Measurements from ENCODE around the gene ABCG2.

ABCG2 gene

DNA sequence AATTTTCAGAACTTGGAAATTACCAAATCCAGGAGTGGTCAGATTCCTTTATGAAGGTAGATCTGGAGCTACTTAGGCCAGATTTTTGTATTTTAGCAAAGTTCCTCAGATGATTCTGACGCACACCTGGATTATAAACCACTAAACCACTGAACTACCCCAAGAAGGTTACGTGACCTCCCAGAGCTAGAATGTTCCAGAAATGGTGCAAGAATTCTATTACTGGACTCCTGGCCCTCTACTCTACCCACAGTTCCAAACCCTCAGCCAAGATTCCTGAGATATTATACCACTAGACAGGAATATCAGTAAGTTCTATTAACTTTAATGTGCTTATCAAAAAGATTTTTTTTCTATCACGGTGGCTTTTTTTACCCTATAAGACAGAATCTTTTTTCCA, 67.1 kb downstream of the ABCG2 start:
- Mint-ChIP-seq H3K27ac (no peak overlapping the region), H3K4me1 (no peaks in the 10 kb centered on the region), H3K4me3 (no peak overlapping the region), H3K36me3 (ENCODE audit: low read depth) (no peaks in the 10 kb centered on the region), H3K9me3 (no peaks in the 10 kb centered on the region), H3K27me3 (no peaks in the 10 kb centered on the region)
- DNase-seq (no peak), ATAC-seq (no peak)

GRCh38 chr4:88090898-88091297, 67.5 kb downstream of the ABCG2 start:
- DNase-seq: no peak
- no peak for ATAC-seq
- Mint-ChIP-seq H3K27me3 (no peaks in the 10 kb centered on the region), H3K9me3 (no peaks in the 10 kb centered on the region), H3K36me3 (ENCODE audit: low read depth) (no peaks in the 10 kb centered on the region), H3K27ac (no peak overlapping the region), H3K4me3 (no peak overlapping the region), H3K4me1 (no peaks in the 10 kb centered on the region)

DNA sequence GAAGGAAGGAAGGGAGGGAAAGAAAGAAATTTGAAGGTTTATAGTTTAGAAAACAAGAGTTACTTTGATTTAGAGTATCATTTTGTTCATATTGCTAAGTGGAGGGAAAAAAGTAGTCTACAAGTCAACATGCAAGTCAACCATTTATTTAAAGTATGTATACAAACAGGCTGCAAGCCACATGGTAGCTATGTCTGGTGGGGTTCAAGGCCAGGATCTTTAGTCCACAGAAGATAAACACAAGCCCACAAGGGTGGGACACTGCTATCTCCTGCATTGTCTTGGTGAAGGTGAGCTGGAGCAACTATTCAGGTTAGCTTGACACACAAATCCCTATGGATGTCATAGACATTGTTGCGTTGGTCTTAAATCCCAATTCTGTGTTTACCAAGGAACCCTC, 71.4 kb downstream of the ABCG2 start:
- Mint-ChIP-seq H3K9me3 (no peaks in the 10 kb centered on the region), H3K27me3 (no peaks in the 10 kb centered on the region), H3K4me1 (no peaks in the 10 kb centered on the region), H3K4me3 (no peak overlapping the region), H3K36me3 (ENCODE audit: low read depth) (no peaks in the 10 kb centered on the region), H3K27ac (no peak overlapping the region)
- no peak for ATAC-seq
- no peak for DNase-seq

- H3K9me3 Mint-ChIP-seq: no peaks in the 10 kb centered on the region
- ATAC-seq (no peak), DNase-seq (no peak)
- no peaks in the 10 kb centered on the region for H3K4me1 Mint-ChIP-seq
- no peak overlapping the region for H3K4me3 Mint-ChIP-seq
- peaks cover 5% of the 10 kb centered on the region for H3K36me3 Mint-ChIP-seq (ENCODE audit: low read depth)
- no peak overlapping the region for H3K27ac Mint-ChIP-seq
- H3K27me3 Mint-ChIP-seq: no peaks in the 10 kb centered on the region
These were observed 77.8 kb downstream of the ABCG2 start for GRCh38 chr4:88080626-88081025.

DNA sequence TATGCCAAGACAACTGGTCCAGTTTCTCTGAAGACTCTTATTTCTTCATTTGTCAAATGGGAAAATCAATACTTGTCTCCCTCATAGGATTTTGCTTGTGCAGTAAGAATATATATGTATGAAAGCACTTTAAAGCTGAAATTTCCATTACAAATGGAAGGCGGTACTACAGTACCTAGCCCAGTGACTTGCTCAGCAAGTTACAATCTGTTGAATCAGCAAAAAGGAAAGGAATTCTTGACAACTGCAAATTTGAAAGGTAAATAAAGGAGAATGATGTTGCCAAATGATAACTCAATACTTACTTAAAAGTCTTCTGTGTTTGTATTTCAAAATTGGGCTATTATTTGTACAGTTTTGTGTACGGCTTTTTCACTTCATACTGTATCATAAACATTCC, 79.9 kb downstream of the ABCG2 start:
- Mint-ChIP-seq H3K27ac (no peak overlapping the region), H3K4me3 (no peak overlapping the region), H3K36me3 (ENCODE audit: low read depth) (peaks cover 12% of the 10 kb centered on the region), H3K27me3 (no peaks in the 10 kb centered on the region), H3K4me1 (no peaks in the 10 kb centered on the region), H3K9me3 (no peaks in the 10 kb centered on the region)
- ATAC-seq (no peak), DNase-seq (no peak)

DNA sequence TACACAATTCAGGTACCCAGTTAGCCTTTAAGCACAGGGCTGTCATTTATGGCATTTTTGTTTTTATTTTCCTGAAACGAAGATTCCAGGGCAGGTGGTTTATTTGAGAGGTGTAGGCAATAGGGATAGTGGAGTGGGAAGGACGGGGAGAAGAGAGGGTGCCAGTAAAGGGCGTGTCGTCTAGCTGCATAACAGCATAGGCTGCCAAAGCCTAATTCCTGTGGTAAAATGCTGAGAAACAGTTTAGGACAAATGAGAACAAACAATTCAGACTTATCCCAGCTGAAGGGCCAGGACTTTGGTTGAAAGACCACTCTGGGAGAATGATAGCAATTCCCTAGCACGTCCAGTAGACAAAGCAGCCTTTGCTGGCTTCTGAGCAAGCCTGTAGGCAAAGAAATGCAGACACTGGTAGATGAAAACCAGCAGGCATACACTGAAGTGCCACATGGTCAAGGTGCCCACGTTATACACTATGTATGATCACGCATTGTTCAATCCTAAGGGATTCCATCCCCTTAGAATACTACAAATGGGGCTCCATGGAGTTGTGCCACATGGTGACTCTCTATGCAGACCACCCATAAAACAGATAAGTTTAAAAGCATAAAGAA, 80.4 kb downstream of the ABCG2 start:
- no peak overlapping the region for H3K27ac Mint-ChIP-seq
- DNase-seq (no peak), ATAC-seq (no peak)
- peaks cover 12% of the 10 kb centered on the region for H3K36me3 Mint-ChIP-seq (ENCODE audit: low read depth)
- no peaks in the 10 kb centered on the region for H3K4me1 Mint-ChIP-seq
- no peaks in the 10 kb centered on the region for H3K9me3 Mint-ChIP-seq
- no peaks in the 10 kb centered on the region for H3K27me3 Mint-ChIP-seq
- no peak overlapping the region for H3K4me3 Mint-ChIP-seq

DNA sequence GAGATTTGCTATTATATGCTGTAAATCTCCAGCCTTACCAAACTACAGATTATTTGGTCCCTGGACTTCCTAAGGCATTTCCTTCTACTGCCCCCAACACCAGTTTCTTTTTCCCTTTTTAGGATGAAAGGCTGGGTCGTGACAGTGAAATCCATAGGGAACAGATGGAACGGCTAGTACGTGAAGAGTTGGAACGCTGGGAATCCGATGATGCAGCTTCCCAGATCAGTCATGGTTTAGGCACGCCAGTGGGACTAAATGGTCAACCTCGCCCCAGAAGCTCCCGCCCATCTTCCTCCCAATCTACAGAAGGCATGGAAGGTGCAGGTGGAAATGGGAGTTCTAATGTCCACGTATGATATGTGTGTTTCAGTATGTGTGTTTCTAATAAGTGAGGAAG, 83.1 kb downstream of the ABCG2 start:
- H3K4me1 Mint-ChIP-seq: no peaks in the 10 kb centered on the region
- no peak overlapping the region for H3K27ac Mint-ChIP-seq
- peaks cover 11% of the 10 kb centered on the region for H3K9me3 Mint-ChIP-seq
- H3K4me3 Mint-ChIP-seq: no peak overlapping the region
- H3K27me3 Mint-ChIP-seq: no peaks in the 10 kb centered on the region
- peaks cover 33% of the 10 kb centered on the region for H3K36me3 Mint-ChIP-seq (ENCODE audit: low read depth)
- ATAC-seq: no peak
- DNase-seq: no peak

DNA sequence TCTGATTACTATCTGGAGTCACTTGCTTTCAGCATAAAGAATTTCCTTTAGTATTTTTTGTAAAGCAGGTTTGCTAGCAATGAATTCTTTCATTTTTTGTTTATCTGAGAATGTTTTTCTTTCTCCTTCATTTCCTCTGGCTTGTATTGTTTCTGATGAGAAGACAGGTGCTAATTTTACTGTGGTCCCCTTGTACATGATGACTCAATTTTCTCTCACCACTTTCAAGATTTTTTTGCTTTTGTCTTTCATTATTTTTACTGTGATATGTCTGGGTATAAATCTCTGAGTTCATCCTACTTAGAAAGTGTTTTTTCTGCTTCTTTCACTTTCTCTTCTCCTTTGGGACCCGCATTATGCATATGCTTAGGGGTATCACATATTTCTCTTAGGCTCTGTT, 88.4 kb downstream of the ABCG2 start:
- Mint-ChIP-seq H3K4me1 (no peaks in the 10 kb centered on the region), H3K36me3 (ENCODE audit: low read depth) (peaks cover 62% of the 10 kb centered on the region), H3K9me3 (peaks cover 15% of the 10 kb centered on the region), H3K27ac (no peak overlapping the region), H3K27me3 (no peaks in the 10 kb centered on the region), H3K4me3 (no peak overlapping the region)
- DNase-seq: no peak
- no peak for ATAC-seq

DNA sequence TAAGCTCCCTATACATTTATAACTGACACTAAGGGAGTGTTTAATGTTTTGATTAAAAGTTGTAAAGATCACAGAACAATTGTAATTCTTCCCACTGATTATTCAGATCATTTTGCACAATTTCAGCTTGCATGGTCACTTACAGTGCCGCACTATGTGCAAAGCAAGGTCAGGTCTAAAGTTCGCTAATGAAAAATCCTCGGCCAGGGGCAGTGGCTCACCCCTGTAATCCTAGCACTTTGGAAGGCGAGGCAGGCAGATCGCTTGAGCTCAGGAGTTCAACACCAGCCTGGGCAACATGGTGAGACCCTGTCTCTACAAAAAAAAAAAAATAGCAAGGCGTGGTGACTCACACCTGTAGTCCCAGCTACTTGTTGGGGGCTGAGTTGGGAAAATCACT, 94.0 kb downstream of the ABCG2 start:
- no peaks in the 10 kb centered on the region for H3K27me3 Mint-ChIP-seq
- no peak for ATAC-seq

GRCh38 chr4:88063634-88064296, 94.7 kb downstream of the ABCG2 start:
- ATAC-seq (no peak), DNase-seq (no peak)
- Mint-ChIP-seq H3K4me1 (no peaks in the 10 kb centered on the region), H3K4me3 (no peak overlapping the region), H3K36me3 (ENCODE audit: low read depth) (peaks cover 26% of the 10 kb centered on the region), H3K27ac (no peak overlapping the region), H3K27me3 (no peaks in the 10 kb centered on the region), H3K9me3 (peaks cover 4% of the 10 kb centered on the region)

More for the DNA sequence above, 94.0 kb downstream of the ABCG2 start:
- DNase-seq: no peak
- Mint-ChIP-seq H3K36me3 (ENCODE audit: low read depth) (peaks cover 31% of the 10 kb centered on the region), H3K9me3 (peaks cover 4% of the 10 kb centered on the region), H3K27ac (no peak overlapping the region), H3K4me3 (no peak overlapping the region), H3K4me1 (no peaks in the 10 kb centered on the region)

DNA sequence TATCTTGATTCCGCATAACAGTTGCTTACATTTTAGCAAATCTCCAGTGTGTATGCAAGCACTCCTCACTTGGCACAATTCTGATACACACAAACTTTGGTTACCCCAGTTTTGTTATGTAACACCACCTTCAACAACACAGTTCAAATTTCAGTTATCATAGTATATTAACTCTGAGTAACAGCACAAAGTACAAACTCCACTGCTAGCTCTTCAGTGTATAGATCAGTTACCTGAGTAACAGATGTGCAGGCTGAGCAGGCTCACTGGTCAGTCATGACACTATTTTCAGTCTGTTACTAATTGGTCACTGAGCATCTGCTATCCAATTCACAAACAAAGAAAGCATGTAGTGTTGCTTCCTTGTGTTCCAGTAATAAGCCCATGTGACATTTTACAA, 95.6 kb downstream of the ABCG2 start:
- Mint-ChIP-seq H3K36me3 (ENCODE audit: low read depth) (peaks cover 19% of the 10 kb centered on the region), H3K9me3 (no peaks in the 10 kb centered on the region), H3K4me1 (no peaks in the 10 kb centered on the region), H3K4me3 (no peak overlapping the region), H3K27me3 (no peaks in the 10 kb centered on the region), H3K27ac (no peak overlapping the region)
- DNase-seq: no peak
- no peak for ATAC-seq

DNA sequence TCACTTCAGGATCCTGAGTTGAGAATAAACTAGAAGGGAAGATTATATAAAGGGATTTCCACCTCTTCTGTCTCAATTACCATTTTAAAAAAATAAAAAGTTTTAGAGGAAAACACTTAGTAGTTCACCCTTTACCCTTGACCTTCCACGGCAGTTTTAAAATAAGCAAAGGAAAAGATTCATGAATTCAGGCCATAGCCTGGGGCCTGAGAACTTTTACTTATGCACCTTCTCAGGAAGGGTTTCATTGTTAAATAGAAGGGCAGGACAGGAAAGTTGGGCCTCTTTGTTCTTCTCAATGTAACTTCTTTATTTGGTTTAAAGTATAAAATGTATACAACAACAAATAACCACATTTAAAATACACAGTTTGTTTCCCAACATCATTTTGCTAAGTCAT, 96.1 kb downstream of the ABCG2 start:
- ATAC-seq (no peak), DNase-seq (no peak)
- no peaks in the 10 kb centered on the region for H3K9me3 Mint-ChIP-seq
- H3K27ac Mint-ChIP-seq: no peak overlapping the region
- no peak overlapping the region for H3K4me3 Mint-ChIP-seq
- H3K27me3 Mint-ChIP-seq: no peaks in the 10 kb centered on the region
- H3K4me1 Mint-ChIP-seq: no peaks in the 10 kb centered on the region
- H3K36me3 Mint-ChIP-seq (ENCODE audit: low read depth): peaks cover 14% of the 10 kb centered on the region

- ATAC-seq: no peak
- peaks cover 2% of the 10 kb centered on the region for H3K36me3 Mint-ChIP-seq (ENCODE audit: low read depth)
- no peaks in the 10 kb centered on the region for H3K9me3 Mint-ChIP-seq
- H3K4me1 Mint-ChIP-seq: no peaks in the 10 kb centered on the region
- H3K27me3 Mint-ChIP-seq: no peaks in the 10 kb centered on the region
- no peak overlapping the region for H3K4me3 Mint-ChIP-seq
- no peak overlapping the region for H3K27ac Mint-ChIP-seq
- no peak for DNase-seq
These were observed 98.0 kb downstream of the ABCG2 start for GRCh38 chr4:88060431-88060830.

- no peaks in the 10 kb centered on the region for H3K27me3 Mint-ChIP-seq
- no peaks in the 10 kb centered on the region for H3K9me3 Mint-ChIP-seq
- H3K4me1 Mint-ChIP-seq: no peaks in the 10 kb centered on the region
- peaks cover 1% of the 10 kb centered on the region for H3K36me3 Mint-ChIP-seq (ENCODE audit: low read depth)
- H3K27ac Mint-ChIP-seq: no peak overlapping the region
- ATAC-seq (no peak), DNase-seq (no peak)
- no peak overlapping the region for H3K4me3 Mint-ChIP-seq
These were observed 98.7 kb downstream of the ABCG2 start for GRCh38 chr4:88059766-88060165.

DNA sequence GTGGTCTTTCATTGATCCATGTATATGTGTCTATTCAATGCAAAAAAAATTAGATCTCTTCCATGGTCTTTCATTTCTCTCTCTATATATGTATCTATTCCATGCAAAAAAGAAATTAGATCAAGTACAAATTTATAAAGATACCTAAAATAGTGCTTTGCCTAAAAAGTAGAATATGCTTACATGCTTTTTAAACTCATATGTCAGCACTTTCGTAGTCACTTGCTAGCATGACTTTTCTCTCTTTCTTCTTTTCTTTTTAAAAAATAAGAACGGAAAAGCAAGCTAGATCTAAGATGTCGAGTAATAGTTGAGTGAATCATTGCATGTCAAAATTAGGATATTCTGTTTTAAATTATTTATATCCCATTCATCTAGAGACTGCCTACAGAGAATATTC, 100.1 kb downstream of the ABCG2 start:
- Mint-ChIP-seq H3K4me1 (no peaks in the 10 kb centered on the region), H3K27me3 (no peaks in the 10 kb centered on the region), H3K9me3 (no peaks in the 10 kb centered on the region), H3K4me3 (no peak overlapping the region), H3K27ac (no peak overlapping the region), H3K36me3 (ENCODE audit: low read depth) (no peaks in the 10 kb centered on the region)
- DNase-seq: no peak
- ATAC-seq: no peak

- H3K9me3 Mint-ChIP-seq: no peaks in the 10 kb centered on the region
- no peak overlapping the region for H3K4me3 Mint-ChIP-seq
- no peaks in the 10 kb centered on the region for H3K4me1 Mint-ChIP-seq
- H3K36me3 Mint-ChIP-seq (ENCODE audit: low read depth): no peaks in the 10 kb centered on the region
- ATAC-seq (no peak), DNase-seq (no peak)
- H3K27ac Mint-ChIP-seq: no peak overlapping the region
- no peaks in the 10 kb centered on the region for H3K27me3 Mint-ChIP-seq
These were observed 103.5 kb downstream of the ABCG2 start for GRCh38 chr4:88054901-88055300.

Measured in activated naive CD8-positive, alpha-beta T cell treated with anti-CD3 and anti-CD28 coated beads, Interleukin-2, amount 50 U/mL, for 24 hours (primary cell).